Kasumi-1 (cell line): ENCODE results near the gene PKD1L1.
"Not testable (repeated sequence)": the region's sequence is repeated elsewhere in the genome, so short reads cannot be mapped to it uniquely, and the experiment has no call there.

Experiments used
- DNase-seq, 2 experiments: peaks; one replicate each; lab custom pipeline; 2025; lab: John Stamatoyannopoulos, UW

The PKD1L1 gene

DNA sequence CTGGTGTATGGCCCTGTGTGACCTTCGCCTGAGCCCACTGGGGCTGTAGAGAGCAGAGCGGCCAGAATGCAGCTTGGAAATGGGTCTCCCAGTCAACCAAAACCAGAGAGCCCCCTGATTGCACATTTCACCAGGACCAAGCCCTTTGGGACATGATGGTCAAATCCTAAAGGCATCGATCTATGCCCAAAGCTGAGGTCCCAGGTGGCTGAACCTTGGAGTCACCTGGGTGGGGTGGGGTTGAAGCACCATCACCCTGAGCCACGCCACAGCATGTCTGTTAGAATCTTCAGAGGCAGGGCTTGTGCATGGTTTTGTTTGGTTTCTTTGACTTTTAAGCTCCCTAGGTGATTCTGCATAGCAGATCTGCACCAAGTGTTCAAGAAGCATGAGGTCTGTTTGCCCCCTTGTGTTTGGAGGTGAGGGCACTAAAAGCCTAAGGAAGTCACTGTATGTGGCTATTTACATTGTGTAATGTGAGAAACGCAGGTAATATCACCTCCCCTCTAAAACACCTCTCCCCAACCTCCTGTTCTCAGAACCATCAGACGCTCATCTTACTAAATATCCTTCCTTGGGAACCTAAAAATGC, 9.6 kb downstream of the PKD1L1 start:
- DNase-seq = no peak

DNA sequence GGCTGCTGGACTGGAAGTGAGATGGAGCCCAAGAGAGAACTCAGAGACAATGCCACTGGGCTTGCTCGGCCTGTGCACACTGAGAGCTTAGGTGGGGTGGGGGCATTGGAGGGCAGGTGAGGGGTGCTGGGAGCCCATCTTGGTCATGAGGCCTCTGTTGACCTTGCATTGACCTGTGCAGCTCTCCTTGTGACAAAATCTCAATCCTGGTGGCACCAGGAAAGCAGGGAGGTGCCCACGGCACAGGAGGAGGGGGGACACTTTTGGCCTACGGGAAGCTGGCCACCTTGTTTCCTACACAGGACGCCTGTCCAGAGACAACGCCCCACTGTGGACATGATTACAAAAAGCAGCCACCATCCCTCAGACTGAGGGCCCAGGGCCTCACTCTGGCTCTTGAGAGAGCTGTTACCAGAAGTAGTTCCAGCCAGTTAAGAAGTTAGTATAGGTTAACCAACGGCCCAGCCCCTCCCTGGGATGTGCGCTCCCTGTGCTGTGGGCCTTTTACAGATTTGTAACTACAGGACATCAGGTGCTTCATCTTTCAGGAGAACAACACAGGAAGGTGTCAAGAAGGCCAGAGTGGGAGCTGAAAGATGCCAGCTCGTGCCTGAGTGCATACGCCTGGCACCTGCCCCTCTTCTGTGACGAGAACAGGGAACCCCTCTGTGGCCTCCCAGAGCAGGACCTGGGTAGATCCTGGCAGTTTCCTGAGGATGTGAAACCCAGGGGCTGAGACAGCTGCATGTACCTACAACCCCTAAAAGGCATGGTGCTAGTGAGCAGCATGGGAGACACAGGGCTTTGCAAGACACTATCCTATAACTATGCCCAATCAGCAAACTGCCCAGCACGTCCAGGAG, 10.3 kb downstream of the PKD1L1 start:
- no peak for DNase-seq

DNA sequence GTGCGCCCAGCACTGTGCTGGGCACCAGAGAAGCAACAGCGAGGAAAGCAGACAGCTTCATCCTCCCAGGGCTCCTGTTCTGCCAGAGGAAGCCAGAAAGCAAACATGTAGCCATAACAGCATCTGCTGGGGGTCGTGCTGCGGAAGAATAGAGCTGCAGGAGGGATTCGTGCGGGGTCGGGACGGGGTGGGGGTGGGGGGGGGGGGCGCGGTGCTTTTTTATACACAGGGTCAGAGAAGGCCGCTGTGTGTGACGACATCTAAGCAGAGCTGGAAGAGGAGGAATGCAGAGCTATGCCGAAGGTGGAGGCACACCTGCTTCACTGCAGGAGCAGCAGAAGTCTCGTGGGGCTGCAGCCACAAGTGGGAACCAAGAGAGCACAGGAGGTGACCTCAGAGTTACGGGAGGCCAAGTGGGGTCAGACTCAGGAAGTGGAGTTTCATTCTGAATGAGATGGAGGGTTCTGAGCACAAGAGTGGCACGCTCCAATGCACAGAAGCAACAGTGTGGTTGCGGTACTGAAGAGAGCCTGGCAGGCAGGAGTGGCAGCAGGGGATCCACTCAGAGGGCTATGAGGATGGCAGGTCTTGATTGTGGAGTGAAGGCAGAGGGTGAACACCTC, 11.1 kb downstream of the PKD1L1 start:
- no peak for DNase-seq

DNA sequence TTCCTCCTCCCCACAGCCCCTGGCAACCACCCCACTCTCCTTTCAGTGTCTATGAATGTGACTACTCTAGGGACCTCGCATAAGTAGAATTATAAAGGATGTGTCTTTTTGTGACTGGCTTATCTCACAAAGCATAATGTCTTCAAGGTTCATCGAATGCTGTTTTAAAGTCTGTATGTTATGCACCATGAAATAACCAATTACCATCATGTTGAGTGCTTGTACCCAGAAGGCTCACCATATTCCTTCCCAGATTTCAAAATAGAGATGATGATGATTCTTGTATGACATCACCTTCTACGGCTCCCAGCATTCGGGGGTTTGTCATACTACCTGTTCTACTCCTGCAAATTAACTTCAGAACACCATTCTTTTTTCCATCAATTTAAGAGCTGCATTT, 11.9 kb downstream of the PKD1L1 start:
- no peak for DNase-seq

DNA sequence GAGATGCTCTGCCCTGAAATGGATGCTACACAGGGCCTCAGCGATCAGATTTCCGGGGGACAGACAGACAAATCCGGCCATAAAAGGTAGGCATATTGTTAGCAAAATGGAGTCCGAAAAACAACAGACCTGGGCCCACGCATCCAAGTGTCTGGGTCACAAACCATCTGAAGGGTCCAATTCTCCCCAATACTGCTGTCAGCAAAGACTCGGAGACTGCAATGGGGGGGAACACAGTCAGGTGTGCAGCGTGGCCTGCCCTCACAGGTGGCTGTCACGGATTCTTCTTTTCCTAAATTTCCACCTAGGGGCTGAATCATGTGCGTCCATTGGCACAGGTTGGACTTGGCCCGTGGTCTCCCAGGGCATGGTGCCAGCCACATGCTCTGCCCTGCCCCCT, 12.9 kb downstream of the PKD1L1 start:
- DNase-seq = no peak

DNA sequence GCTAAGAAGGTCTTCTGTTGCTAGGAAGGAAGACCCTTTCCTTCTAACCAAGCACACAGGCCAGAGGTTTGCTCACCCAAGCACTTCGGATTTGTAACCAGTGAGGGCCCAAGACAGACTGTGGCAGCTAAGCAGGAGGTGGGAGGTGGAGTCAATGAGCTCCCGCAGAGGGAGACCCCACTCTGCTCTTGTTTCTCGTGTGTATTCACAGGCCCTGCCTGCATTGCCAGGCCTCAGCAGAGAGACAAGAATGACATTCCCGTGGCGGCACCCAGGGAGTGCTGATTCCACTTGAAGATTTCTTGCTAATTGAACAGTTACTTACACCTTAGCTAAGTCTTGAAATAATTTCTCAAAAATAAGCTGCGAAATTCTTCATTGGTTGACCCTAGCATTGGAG, 13.4 kb downstream of the PKD1L1 start:
- no peak for DNase-seq

DNA sequence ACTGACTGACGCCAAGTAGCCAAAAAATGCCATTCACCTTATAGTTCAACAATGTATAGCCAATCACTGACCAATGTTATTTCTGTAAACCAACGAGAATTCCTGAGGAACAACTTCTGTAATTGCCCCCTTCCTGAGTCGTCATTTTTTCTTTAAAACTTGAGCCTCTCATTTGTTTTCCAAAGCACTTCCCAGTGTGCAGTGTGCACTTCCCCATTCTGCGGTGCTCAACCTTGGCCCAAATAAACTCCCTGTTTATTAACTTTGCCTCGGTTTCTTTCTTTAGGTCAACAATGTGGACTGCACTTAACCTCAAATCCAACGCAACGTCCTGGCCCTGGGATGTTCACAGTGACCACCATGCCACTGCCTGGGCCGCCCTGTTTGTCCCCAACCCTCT, 15.1 kb downstream of the PKD1L1 start:
- DNase-seq = no peak

DNA sequence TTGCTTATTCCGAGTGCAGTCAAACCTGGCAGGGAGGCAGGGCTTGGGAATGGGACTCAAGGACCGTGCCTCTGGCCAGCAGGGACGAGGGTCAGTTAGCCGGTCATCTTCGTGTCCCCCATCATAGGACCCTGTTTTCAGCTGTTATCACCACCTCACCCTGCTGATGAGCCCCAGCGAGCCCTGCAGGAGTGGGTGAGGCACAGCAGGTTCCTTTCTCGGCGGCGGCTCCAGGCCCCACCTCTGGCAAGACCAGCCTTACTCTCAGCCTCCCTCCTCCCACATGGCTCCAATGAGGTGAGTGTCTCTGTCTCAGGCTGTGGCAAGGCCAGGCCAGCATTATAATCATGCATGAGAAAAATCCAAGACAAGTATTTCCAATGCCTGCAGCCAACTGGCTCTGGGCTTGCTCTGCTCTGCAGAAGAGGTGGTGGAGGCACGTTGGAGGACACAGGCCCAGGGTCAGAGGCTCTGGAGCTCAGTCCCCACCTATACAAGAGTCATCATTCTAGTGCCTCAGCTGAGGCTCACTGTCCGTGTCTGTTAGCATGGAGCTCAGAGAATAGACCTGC, 15.7 kb downstream of the PKD1L1 start:
- no peak for DNase-seq

DNA sequence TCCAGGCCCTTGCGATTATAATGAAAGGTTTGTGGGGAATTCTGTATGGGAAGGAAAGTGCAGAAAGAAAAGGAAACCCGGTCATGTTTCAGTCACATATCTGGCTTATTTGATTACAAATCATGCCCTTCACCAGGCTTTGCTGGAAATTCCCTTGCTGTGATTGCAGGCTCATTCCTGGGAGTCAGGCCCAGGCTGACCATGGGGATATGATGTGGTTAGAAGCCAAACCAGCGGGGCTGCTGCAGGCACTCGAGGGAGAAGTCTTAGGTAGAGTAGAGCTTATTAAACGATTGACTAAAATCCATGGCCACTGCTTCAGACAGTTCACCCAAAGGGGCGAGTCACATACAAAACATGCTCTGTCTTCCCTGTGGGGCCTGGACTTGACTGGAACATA, 16.2 kb downstream of the PKD1L1 start:
- DNase-seq = no peak

DNA sequence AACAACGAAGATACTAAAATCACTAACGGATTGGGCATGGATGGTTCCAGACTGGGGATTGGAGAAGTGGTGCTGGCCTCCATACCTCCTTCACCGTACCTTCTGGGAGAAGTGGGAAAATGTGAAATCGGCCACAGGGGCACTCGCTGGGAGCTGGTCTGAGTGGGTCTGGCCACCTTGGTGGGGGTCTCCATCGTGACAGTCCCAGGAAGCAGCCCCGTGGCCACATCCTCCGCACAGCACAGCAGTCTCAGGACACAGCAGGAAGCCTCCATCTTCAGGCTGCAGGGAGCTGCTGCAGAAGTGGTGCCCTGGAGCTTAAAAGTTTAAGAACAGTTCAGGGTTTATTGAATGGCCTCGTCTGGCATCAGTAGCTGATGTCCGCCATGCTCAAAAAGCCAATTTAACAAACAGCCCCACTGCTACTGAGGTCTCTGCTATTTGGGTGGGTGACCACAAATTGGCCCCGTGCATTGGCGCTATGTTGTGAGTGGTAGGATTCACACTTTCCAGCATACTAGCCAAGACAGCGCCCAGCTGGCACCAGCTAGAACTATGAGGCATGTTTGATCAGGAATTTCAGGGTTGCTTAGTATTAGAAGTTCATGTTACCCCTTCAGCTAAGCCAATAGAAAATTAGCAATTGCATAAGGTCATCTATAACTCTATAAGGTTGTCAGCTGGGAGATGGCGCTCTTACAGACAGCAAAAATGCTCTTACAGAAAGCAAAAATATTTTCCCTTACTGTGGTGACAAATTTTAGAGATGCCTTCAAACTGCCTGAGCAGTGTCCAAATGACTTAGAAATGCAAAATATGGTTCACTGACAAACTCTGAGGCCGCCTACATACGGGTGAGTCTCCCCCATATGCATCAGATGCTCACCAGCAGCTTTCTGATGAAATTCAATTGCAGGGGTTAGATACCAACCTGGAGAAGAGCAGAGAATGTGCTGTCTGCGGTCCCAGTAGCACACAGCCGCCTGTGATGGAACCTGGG, 17.0 kb downstream of the PKD1L1 start:
- DNase-seq = no peak

DNA sequence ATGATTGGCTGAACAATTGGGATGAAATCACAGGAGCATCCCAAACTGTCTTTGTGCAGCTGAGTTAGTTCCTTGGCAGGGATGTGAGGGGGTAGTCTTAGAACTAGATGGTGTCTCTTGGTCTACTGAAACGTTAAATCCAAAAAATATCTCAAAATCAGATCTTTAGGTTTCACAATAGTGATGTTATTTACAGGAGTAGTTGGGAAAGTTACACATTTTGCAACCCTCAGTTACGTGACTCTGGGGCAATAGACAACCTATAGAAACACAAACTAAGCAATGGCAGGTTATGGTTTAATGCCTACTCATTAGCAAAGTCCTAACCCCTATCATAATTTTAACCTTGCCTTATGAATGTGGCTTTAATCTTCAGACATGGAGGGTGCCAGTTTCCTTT, 24.0 kb downstream of the PKD1L1 start:
- no peak for DNase-seq

DNA sequence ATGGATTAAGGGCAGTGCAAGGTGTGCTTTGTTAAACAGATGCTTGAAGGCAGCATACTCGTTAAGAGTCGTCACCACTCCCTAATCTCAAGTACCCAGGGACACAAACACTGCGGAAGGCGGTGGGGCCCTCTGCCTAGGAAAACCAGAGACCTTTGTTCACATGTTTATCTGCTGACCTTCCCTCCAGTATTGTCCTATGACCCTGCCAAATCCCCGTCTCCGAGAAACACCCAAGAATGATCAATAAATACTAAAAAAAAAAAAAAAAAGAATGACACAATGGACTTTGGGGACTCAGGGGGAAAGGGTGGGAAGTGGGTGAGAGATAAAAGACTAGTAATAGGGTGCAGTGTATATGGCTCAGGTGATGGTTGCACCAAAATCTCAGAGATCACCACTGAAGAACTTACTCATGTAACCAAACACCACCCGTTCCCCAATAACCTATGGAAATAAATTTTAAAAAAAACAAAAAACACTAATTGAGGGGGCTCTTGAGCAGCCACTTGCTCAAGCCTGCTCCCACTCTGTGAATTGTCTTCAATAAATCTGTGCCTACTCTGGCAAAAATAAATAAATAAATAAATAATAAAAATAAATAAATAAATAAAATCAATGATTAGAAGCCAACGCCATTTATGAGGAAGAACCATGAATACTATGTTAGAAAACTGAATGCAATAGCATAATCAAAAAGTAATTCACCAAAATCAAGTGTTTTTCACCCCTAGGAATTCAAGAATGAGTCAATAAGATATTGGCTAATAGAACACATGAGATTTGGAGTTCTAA, 25.0 kb downstream of the PKD1L1 start:
- not testable (repeated sequence) for DNase-seq

DNA sequence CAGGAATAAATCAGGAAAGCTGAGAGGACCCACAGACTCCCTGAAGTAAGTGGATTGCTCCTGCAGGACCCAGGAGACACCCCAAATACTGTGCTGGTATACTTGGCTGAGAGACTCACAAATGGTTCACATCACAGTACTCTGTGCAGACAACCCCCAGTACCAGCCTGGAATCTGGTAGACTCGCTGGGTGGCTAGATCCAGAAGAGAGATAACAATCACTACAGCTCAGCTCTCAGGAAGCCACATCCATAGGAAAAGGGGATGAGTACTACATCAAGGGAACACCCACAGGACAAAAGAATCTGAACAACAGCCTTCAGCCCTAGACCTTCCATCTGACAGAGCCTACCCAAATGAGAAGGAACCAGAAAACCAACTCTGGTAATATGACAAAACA, 31.8 kb downstream of the PKD1L1 start:
- DNase-seq = not testable (repeated sequence)

DNA sequence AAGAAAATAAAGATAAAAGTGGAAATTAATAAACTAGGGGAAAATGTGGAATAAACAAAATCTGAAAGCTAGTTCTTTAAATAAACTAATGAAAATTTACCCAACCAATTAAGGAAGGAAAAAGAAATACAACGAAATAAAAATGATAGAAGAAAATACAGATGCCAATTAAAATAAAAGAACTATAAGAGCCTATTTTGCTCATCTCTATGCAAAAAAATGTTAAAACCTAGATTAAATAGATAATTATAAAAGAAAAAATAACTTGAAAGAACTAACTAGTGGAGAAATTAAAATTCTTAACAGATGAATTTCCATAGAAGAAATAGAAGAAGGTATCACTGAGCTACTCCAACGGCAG, 32.7 kb downstream of the PKD1L1 start:
- DNase-seq = no peak

DNA sequence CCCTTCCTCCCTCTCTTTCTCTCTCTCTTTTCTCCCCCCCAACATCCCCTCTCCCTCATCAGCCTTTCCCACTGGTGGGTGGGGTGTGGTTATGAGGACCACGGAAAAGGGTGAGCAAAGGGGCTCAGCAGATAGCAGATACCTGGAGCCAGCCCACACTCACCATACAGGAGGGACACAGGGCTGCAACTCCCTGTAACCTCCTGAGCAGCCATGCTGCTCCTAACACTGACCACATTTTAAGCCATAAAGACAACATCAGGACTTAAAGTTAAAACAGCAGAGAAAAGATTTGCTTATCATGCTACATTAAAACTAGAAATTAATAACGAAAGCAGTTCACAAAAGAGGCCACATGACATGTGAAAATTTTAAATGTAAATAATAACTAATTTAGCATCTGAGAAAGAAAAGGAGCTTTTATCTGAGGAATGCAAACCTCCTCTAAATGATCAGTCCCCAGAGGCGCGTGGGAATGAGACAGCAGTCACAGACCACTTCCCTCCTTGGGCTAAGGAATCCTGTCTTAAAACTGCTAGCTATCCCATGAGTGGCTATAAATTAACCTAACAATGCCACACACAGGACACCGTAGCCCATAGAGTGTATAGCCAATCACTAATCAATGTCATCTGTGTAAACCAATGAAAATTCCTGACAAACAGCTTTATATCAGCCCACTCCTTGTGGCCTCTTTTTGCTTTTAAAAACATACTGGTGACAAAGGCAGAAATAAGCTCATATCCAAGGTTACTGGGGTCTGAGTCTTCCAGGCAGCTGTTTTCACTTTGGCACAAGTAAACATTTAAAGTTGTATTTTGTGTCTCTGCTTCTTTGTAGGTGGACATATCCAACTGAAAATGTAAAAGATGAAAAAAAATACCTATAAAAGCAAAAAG, 33.3 kb downstream of the PKD1L1 start:
- DNase-seq = no peak

DNA sequence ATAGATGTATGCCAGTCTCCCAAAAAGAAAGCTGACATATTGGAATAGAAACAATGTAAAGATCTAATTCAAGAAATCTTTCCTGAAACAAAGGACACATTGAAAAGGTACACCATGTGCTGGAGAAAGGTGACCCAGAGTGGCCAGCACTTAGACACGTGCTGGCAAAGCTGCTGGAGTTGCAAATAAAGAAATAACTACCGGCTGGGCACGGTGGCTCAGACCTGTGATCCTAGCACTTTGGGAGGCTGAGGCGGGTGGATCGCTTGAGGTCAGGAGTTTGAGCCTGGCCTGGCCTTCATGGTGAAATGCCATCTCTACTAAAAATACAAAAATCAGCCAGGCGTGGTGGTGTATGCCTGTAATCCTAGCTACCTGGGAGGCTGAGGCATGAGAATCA, 35.9 kb downstream of the PKD1L1 start:
- no peak for DNase-seq

DNA sequence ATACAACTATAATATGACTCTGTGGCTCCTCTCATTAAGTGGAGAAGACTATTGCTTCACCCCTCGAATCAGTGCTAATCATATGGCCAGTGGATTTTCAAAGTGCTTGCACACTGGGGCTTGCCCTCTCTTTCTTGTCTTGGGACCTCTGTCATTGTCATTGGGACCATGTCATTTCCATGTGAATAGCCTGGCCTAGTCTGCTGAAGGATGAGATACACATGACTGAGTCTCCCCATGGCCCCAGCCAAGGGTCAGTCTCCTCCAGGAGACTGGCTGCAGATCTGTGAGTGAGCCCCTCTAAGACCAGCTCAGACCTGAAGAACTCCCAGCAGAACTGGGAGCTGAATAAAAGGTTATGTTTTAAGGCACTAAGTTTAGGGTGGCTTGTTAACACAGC, 39.5 kb downstream of the PKD1L1 start:
- no peak for DNase-seq

DNA sequence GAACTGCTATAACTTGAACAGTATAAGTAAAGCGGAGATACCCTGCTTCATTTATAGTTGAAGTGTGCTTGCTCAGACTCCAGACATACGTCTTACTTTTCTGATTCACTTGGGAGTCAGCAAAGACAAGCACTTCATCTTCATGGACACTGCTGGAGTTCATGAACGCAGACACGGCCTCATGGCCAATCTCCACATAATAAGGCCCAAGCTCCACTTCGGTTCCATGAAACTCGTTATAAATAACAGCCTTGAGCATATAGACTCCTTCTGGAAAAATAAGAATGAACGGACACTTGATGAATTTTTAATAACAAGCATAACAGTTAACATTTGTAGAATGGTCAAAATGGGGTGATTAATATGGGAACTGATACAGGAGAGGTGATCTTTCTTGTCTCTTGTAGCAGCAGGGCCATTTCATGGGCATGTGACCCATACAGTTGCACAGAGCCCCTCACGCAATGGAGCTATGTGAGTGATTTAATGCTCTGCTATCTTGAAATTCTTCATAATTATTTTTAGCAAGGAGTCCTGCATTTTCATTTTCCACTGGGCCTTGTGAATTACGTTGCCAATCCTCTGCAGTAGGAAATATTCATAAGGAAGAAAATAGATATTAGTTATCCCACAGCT, 40.2 kb downstream of the PKD1L1 start:
- DNase-seq = no peak

DNA sequence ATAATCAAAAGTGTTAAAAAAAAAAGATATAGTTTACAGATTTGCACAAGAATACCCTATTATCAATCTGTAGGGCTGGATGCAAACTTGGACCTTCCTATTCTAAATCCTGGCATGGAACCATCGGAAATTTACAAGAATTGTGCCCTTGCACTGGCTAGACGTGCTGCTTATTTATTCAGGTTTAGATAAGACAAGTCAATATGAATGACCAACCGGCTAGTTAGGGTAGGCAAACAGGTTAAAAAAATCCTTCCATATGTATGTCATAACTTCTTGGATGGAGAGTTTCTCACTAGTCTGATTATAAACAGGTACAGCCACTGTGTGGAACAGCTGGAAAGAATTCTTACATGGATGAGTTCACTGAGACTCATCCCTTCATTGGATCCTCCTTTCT, 41.4 kb downstream of the PKD1L1 start:
- DNase-seq = no peak
